IMR-90 (cell line): ENCODE data around the gene POFUT2. TPM values are rescaled to one million over a fixed set of nuclear protein-coding genes. Genes with fewer than 3 reads are reported as not detected.

Experiments used
- ATAC-seq: fragments of 200-7000 bp; cut with Tn5 transposase; 2 replicates; pipeline ENCODE4 v1.9.1; 2020; ENCODE audit warnings: low read depth, mild to moderate bottlenecking, moderate library complexity
- BruUV-seq: library from RNA; stranded (reverse); fragments of 400-500 nt; replicated peaks from 2 replicates; lab custom pipeline; 2021; lab: Mats Ljungman, UMichigan
- CTCF ChIA-PET: fragments of 300-600 bp; formaldehyde crosslinking; extraction: SDS; loops from one replicate; lab custom pipeline; 2021; ENCODE audit warnings: antibody characterized with exemption; lab: Yijun Ruan, JAX
- POLR2A ChIA-PET: fragments of 300-600 bp; sonication (Branson Sonifier 250); formaldehyde crosslinking; loops from one replicate; lab custom pipeline; 2022; ENCODE audit warnings: antibody characterized with exemption; ENCODE audit not compliant: unreplicated experiment; lab: Charles Lee
- DNase-seq: peaks from one replicate; pipeline ENCODE4 v3.0.0; 2013
- H2AFZ ChIP-seq: replicated peaks from 2 replicates; pipeline ENCODE3; 2013; ENCODE audit warnings: low read length, mild to moderate bottlenecking; ENCODE audit not compliant: poor library complexity
- H2AK5ac ChIP-seq: 2 replicates; pipeline ENCODE4 v1.6.1; 2013; ENCODE audit warnings: low read depth, low read length, inconsistent platforms
- H2AK9ac ChIP-seq: replicated peaks from 2 replicates; pipeline ENCODE3; 2013; ENCODE audit warnings: mild to moderate bottlenecking, low read depth, low read length, moderate library complexity; ENCODE audit not compliant: poor library complexity
- H2BK120ac ChIP-seq: 2 replicates; pipeline ENCODE4 v1.6.1; 2013; ENCODE audit warnings: low read depth, low read length, inconsistent platforms
- H2BK15ac ChIP-seq: 3 replicates; pipeline ENCODE4 v1.6.1; 2013; ENCODE audit warnings: low read depth, low read length, inconsistent platforms
- H2BK20ac ChIP-seq: 2 replicates; pipeline ENCODE4 v1.6.1; 2013; ENCODE audit warnings: low read depth, mild to moderate bottlenecking, inconsistent platforms, low read length, moderate library complexity
- H2BK5ac ChIP-seq: 2 replicates; pipeline ENCODE4 v1.6.1; 2013; ENCODE audit warnings: mild to moderate bottlenecking, low read depth, low read length, inconsistent platforms; ENCODE audit not compliant: poor library complexity, severe bottlenecking
- H3K14ac ChIP-seq: replicated peaks from 2 replicates; pipeline ENCODE4 v1.6.1; 2013; ENCODE audit warnings: low read depth, low read length, inconsistent platforms
- H3K18ac ChIP-seq: 2 replicates; pipeline ENCODE4 v1.6.1; 2013; ENCODE audit warnings: low read depth, low read length, control low read depth
- H3K23ac ChIP-seq: 2 replicates; pipeline ENCODE4 v1.6.1; 2013; ENCODE audit warnings: low read depth, low read length, inconsistent platforms
- H3K27ac ChIP-seq: 2 replicates; pipeline ENCODE4 v1.5.1; 2013; ENCODE audit warnings: mild to moderate bottlenecking, control low read depth, low read length; ENCODE audit not compliant: insufficient read depth
- H3K27me3 ChIP-seq: 2 replicates; pipeline ENCODE4 v1.6.1; 2013; ENCODE audit warnings: low read length; ENCODE audit not compliant: control insufficient read depth, insufficient read depth
- H3K36me3 ChIP-seq: 2 replicates; pipeline ENCODE4 v1.6.1; 2013; ENCODE audit warnings: low read length, mixed read lengths; ENCODE audit not compliant: control insufficient read depth, insufficient read depth
- H3K4ac ChIP-seq: 2 replicates; pipeline ENCODE4 v1.6.1; 2013; ENCODE audit warnings: low read depth, low read length, inconsistent platforms
- H3K4me1 ChIP-seq: 2 replicates; pipeline ENCODE4 v1.6.1; 2013; ENCODE audit warnings: low read length, mixed read lengths; ENCODE audit not compliant: control insufficient read depth, insufficient read depth
- H3K4me2 ChIP-seq: 2 replicates; pipeline ENCODE4 v1.6.1; 2013; ENCODE audit warnings: low read depth, mild to moderate bottlenecking, control low read depth, low read length, moderate library complexity
- H3K4me3 ChIP-seq: 2 replicates; pipeline ENCODE4 v1.5.1; 2013; ENCODE audit warnings: low read depth, mild to moderate bottlenecking, control low read depth, low read length, moderate library complexity; ENCODE audit not compliant: insufficient read depth
- H3K56ac ChIP-seq: 2 replicates; pipeline ENCODE4 v1.6.1; 2013; ENCODE audit warnings: low read length, inconsistent platforms; ENCODE audit not compliant: insufficient read depth; ENCODE audit errors: extremely low read depth
- H3K79me1 ChIP-seq, 2 experiments: 2 replicates each; pipeline ENCODE4 v1.6.1; 2013; ENCODE audit warnings: low read length in 2 of 2, inconsistent platforms in 1 of 2, low read depth in 1 of 2
- H3K9ac ChIP-seq: 2 replicates; pipeline ENCODE4 v1.6.1; 2013; ENCODE audit warnings: low read depth, low read length, control low read depth
- H3K9me1 ChIP-seq: 2 replicates; pipeline ENCODE4 v1.6.1; 2013; ENCODE audit warnings: low read length, inconsistent platforms; ENCODE audit not compliant: insufficient read depth
- H3K9me3 ChIP-seq: 2 replicates; pipeline ENCODE4 v1.6.1; 2013; ENCODE audit warnings: low read length; ENCODE audit not compliant: control insufficient read depth, insufficient read depth
- H4K20me1 ChIP-seq: 2 replicates; pipeline ENCODE4 v1.6.1; 2013; ENCODE audit warnings: low read length, inconsistent platforms; ENCODE audit not compliant: insufficient read depth
- H4K5ac ChIP-seq: 2 replicates; pipeline ENCODE4 v1.6.1; 2013; ENCODE audit warnings: mild to moderate bottlenecking, low read depth, low read length, control low read depth
- H4K8ac ChIP-seq, 2 experiments: 2 replicates each; pipeline ENCODE4 v1.6.1; 2013; ENCODE audit warnings: low read depth in 2 of 2, low read length in 2 of 2, control low read depth in 1 of 2, inconsistent platforms in 1 of 2
- H4K91ac ChIP-seq: 2 replicates; pipeline ENCODE4 v1.6.1; 2013; ENCODE audit warnings: low read depth, low read length, inconsistent platforms; ENCODE audit not compliant: insufficient read depth
- BHLHE40 ChIP-seq: fragments of 150-350 bp; IDR thresholded peaks from 2 replicates; pipeline ENCODE4 v1.6.1; 2016; ENCODE audit warnings: mild to moderate bottlenecking, low read depth, low read length
- CEBPB ChIP-seq: IDR thresholded peaks from 2 replicates; pipeline ENCODE4 v1.6.1; 2012; ENCODE audit warnings: low read depth, low read length, improper control_type of control experiment
- CHD1 ChIP-seq: IDR thresholded peaks from 2 replicates; pipeline ENCODE4 v1.6.1; 2012; ENCODE audit warnings: low read depth, low read length, improper control_type of control experiment
- CTCF ChIP-seq: conservative IDR thresholded peaks from 2 replicates; pipeline ENCODE4 v1.5.1; 2012; ENCODE audit warnings: mild to moderate bottlenecking, low read depth, low read length, improper control_type of control experiment
- ELK1 ChIP-seq: fragments of 150-350 bp; IDR thresholded peaks from 2 replicates; pipeline ENCODE4 v1.6.1; 2016; ENCODE audit warnings: low read depth, mild to moderate bottlenecking, low read length, moderate library complexity, borderline replicate concordance
- FOS ChIP-seq: fragments of 150-350 bp; IDR thresholded peaks from 2 replicates; pipeline ENCODE4 v1.6.1; 2016; ENCODE audit warnings: low read depth, low read length
- MAFK ChIP-seq: IDR thresholded peaks from 2 replicates; pipeline ENCODE4 v1.6.1; 2012; ENCODE audit warnings: low read depth, low read length, improper control_type of control experiment
- MAZ ChIP-seq: IDR thresholded peaks from 2 replicates; pipeline ENCODE4 v1.6.1; 2012; ENCODE audit warnings: low read depth, mild to moderate bottlenecking, low read length, improper control_type of control experiment, moderate library complexity, borderline replicate concordance
- MXI1 ChIP-seq: IDR thresholded peaks from 2 replicates; pipeline ENCODE4 v1.6.1; 2012; ENCODE audit warnings: low read depth, mild to moderate bottlenecking, low read length, moderate library complexity, borderline replicate concordance
- NFE2L2 ChIP-seq: fragments of 150-350 bp; IDR thresholded peaks from 2 replicates; pipeline ENCODE4 v1.6.1; 2016; ENCODE audit warnings: low read depth, mild to moderate bottlenecking, low read length
- POLR2A ChIP-seq: IDR thresholded peaks from 2 replicates; pipeline ENCODE4 v1.6.1; 2012; ENCODE audit warnings: mild to moderate bottlenecking, low read depth, low read length
- RAD21 ChIP-seq: IDR thresholded peaks from 2 replicates; pipeline ENCODE4 v1.6.1; 2012; ENCODE audit warnings: low read length, improper control_type of control experiment
- RCOR1 ChIP-seq: IDR thresholded peaks from 2 replicates; pipeline ENCODE4 v1.6.1; 2012; ENCODE audit warnings: mild to moderate bottlenecking, low read length, improper control_type of control experiment; ENCODE audit not compliant: insufficient replicate concordance
- SMC3 ChIP-seq: fragments of 150-350 bp; IDR thresholded peaks from 2 replicates; pipeline ENCODE4 v1.6.1; 2016; ENCODE audit warnings: low read depth, mild to moderate bottlenecking, antibody characterized with exemption, low read length, moderate library complexity
- USF2 ChIP-seq: fragments of 150-350 bp; IDR thresholded peaks from 2 replicates; pipeline ENCODE4 v1.6.1; 2017; ENCODE audit warnings: mild to moderate bottlenecking, antibody characterized with exemption, low read length, low read depth
- WGBS, 2 experiments: methylation state at CpG; one replicate each; pipeline versions ENCODE4 v1.1.5 to v1.1.7; 2013; ENCODE audit warnings: missing lambda C conversion rate in 2 of 2; ENCODE audit not compliant: insufficient read length in 1 of 2; ENCODE audit errors: extremely low coverage in 2 of 2; 5-methylcytosine and 5-hydroxymethylcytosine counted together
- dilution Hi-C: fragments of 300-500 bp; cut with HindIII; formaldehyde crosslinking; loops from one replicate; pipeline ENCODE4 v1.14.3; 2018; ENCODE audit warnings: low sequenced_read_pairs; ENCODE audit not compliant: unreplicated experiment
- in situ Hi-C: fragments of 300-500 bp; cut with MboI; formaldehyde crosslinking; loops from 3 replicates; pipeline ENCODE4 v1.14.3; 2019; ENCODE audit warnings: low sequenced_read_pairs, inconsistent platforms, mixed read lengths
- intact Hi-C: fragments of 100-400 bp; cut with micrococcal nuclease; formaldehyde crosslinking; loops from 2 replicates; pipeline ENCODE4 v1.10.0; 2022
- polyA plus RNA-seq, 3 experiments: library from polyadenylated mRNA; depleted of rRNA; stranded (reverse); fragments of >200 nt; gene quantifications; 2 replicates each; pipeline ENCODE4 v1.2.3, GENCODE V29; 2012; ENCODE audit warnings: low replicate concordance in 1 of 3
- total RNA-seq: library from RNA; depleted of rRNA; stranded (reverse); fragments of >200 nt; gene quantifications from 2 replicates; pipeline ENCODE4 v1.2.3, GENCODE V29; 2012

The POFUT2 gene
- total and polyA plus RNA-seq, 2 of the 4 experiments (the other 2 are of a cell fraction) = 18.8 to 59.3 TPM

- H2AFZ ChIP-seq = peak overlapping the region; percentile 84
- BruUV-seq = no TSS peak
Measured at GRCh38 chr21:45318146-45318555, 30.5 kb upstream of the POFUT2 start.

More at GRCh38 chr21:45318146-45318555, 30.5 kb upstream of the POFUT2 start:
- Histone ChIP-seq H3K14ac (peak overlapping the region; percentile 86), H3K56ac (peak overlapping the region; percentile 75), H3K27ac (peak overlapping the region; percentile 97), H4K5ac (peak overlapping the region; percentile 97), H2BK15ac (peak overlapping the region; percentile 85; the same call in 2 of the 3 replicates), H3K27me3 (no peaks in the 10 kb centered on the region), H2AK9ac (peak overlapping the region; percentile 99), H2AK5ac (peak overlapping the region; percentile 99), H3K4ac (peak overlapping the region; percentile 99), H2BK120ac (peak overlapping the region; percentile 99), H3K9me3 (no peaks in the 10 kb centered on the region), H4K20me1 (no peaks in the 10 kb centered on the region; the same call in 1 of the 2 replicates), H3K4me2 (no peak overlapping the region), H3K23ac (peak overlapping the region; percentile 48; the same call in 1 of the 2 replicates), H3K79me1 (peaks cover 0 to 10% of the 10 kb centered on the region in 2 experiments; a peak in 2 of 4 replicates), H2BK20ac (peak overlapping the region; percentile 97), H3K18ac (peak overlapping the region; percentile 94), H4K91ac (peak overlapping the region; percentile 98), H2BK5ac (peak overlapping the region; percentile 96), H3K9me1 (peaks cover 22% of the 10 kb centered on the region), H3K36me3 (no peaks in the 10 kb centered on the region), H4K8ac (peak overlapping the region; percentile 84 to 90), H3K9ac (no peak overlapping the region), H3K4me1 (peaks cover 35% of the 10 kb centered on the region), H3K4me3 (no peak overlapping the region)
- ChIA-PET CTCF (interaction anchor here (0.9 kb wide), 1 partner anchor 9 kb away, joined by 3 read pairs; no protein-coding TSS in a partner anchor), POLR2A (no interaction called here)
- dilution Hi-C loops (no loop called here), intact Hi-C loops (no loop called here), in situ Hi-C loops (no loop called here)
- no peak for TF ChIP-seq CHD1
- no peak for TF ChIP-seq POLR2A
- no peak for TF ChIP-seq CEBPB
- no peak for TF ChIP-seq RAD21
- TF ChIP-seq BHLHE40 = no peak
- TF ChIP-seq MAZ = no peak
- no peak for TF ChIP-seq MXI1
- TF ChIP-seq FOS = no peak
- no peak for TF ChIP-seq CTCF
- no peak for TF ChIP-seq ELK1
- no peak for TF ChIP-seq RCOR1
- no peak for TF ChIP-seq SMC3
- no peak for TF ChIP-seq MAFK
- no peak for TF ChIP-seq USF2
- no peak for TF ChIP-seq NFE2L2
- DNase-seq (no peak), ATAC-seq (no peak)
- 100% methylated on average over 1 of the region's 7 CpGs; no CpG with 5 or more reads in 1 of the 2 experiments for WGBS, 2 experiments
